Superior temporal gyrus (tissue), 1 donor: ENCODE results near the gene ARHGAP22.
A peak's percentile ranks its signal among the peaks of the same experiment; 100 is the strongest.

Experiments used
- DNase-seq: peaks from one replicate; pipeline ENCODE4 v3.0.0-alpha.2; 2016; ENCODE audit errors: extremely low spot score

The ARHGAP22 gene

DNA sequence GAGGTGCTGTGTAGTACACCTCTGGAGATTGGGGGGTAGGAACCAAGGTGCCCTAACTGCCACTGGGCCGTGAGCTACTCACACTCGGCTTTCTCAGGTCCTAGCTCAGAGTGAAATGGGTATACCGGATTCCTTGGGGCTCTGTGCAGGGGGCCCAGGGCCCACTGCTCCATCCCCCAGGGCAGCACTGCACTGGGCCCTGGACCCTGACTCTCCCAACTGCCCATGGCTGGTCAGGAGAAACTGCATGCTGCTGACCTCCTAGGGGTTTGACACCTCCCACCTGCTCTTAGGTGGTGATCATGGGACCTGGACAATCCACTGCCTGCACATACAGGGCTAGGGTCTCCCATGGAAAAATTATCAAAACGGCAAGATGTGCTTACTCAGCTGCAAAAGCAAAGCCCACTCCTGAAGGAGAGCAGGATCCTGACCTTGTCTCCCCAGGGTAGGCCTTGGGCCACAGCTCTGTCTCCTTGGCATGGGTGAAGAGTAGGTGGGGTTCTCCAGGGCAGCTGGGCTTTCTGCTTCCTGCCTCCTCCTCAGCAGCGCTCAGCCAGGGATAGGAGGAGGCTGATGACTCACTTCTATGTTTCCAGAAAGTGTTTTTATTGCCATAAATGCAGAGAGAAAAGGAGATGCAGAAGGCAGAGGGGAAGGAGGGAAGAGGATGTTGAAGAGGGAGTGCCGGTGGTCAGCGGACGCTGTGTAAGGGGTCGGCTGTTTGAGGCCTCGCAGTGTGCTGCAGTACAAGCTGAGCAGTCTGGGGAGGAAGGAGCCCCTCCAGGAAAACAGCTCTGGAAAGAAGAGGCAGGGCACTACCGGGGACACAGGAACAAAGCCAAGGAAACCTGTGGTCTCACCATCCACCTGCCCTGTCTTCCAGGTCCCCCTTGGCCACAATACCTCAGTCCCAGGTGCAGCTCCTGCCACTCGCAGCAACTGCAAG, 107.8 kb downstream of the ARHGAP22 start:
- peak; percentile 47 for DNase-seq

DNA sequence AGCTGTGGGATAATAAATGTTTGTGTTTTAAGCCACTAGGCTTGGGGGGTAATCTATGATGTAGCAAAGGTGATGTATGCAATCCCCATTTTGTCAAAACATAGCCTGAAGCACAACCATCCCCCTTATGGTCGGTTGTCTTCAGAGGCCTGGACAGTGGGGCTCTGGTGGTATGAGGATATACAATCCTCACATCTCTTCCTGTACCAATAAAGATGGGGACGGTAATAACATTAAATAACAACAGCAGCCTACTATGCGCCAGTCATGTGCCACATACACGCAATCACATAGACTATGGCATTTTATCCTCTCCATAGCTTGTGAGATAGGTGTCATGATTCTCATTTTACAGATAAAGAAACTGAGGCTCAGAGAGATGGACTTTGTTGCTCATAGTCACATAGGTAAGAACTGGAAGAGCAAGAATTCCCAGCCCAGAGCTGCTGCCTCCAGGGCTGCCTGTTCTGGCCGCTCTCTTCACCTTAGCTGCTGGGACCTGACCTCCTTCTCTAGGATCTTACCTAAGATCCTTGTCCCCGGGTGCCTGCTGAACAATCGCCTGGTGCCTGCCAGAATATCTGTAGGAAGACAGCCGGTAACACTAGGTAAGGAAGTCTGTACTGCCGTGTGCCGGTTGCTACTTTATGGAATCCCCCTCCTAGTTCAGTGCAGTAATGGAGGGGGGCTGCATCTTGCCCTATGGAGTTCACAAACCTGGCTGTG, 108.6 kb downstream of the ARHGAP22 start:
- no peak for DNase-seq

- no peak for DNase-seq
These were observed 109.4 kb downstream of the ARHGAP22 start for GRCh38 chr10:48495282-48496045.

DNA sequence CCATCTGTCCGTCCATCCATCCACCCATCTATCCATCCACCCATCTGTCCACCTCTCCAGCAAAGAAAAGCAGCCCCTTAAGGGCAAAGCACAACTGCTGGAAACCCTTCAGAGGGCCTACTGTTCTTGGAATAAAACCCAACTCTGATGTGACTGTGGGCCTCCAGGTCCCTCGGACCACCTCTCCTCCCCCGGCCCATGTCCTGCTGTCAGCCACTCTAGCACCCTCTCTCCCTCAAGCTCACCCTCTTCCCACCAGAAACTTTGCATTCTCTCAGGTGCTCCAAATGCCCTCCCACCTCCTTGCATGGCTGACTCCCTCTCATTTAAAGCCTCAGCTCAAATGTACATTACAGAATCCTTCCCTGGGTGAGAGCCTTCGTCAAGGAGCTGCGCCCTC, 110.3 kb downstream of the ARHGAP22 start:
- DNase-seq, result no peak

DNA sequence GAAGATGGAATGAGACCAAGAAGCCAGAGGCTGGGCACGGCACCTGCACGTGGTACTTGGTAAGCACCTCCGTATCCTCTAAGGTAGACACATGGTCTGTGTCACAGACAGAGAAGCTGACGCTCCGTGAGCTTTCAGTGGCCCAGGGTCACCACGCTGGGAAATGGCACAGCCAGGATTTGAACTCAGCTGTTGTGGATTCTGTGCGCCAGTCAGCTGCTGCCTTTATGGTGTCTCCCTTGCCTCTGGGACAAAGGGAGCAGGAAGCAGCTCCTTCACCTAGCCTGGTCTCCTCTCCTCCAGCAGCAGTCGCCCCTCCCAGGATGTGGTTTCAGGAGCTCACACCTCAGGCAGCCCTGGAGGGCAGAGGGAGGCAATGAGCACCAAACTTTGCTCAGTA, 110.8 kb downstream of the ARHGAP22 start:
- DNase-seq, result no peak

DNA sequence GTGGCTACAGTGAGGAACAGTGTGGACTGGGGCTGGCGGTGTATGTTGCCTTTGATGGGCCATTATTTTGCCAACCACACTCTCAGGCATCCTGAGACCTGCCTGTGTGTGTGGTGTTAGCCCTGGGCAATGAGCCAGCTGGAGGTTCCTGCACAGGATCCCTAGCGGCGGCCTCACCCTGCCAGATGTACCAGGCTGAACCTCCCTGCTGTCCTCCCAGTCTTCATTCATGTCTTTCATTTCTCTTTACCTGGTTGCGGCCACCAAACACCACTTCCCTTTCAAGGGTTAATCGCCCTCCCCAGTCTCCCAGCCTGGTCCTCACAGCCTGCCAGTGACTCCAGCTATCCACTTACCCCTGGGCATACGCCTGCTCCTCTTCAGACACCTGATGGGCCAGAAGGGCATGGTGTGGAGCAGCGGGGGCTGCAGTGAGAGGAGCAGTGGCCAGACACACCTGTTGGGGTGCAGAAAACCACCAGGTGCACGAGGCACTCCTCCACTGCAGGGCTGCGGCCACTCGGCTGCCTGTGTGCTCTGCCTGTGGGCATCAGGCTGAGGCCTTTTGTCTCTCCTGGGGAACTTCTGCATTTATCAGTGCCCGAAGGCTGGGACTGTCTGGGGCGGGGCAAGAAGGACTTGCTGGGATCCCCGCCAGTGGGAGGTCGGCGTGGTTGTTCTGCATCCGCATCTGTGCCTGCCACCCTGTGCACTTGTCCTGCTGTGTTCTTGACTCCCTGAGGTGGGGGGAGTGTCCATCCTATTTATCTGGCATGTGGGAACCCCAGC, 111.6 kb downstream of the ARHGAP22 start:
- no peak for DNase-seq

- DNase-seq, result no peak
These were observed 112.7 kb downstream of the ARHGAP22 start for GRCh38 chr10:48492201-48492600.

GRCh38 chr10:48491392-48492139, 113.3 kb downstream of the ARHGAP22 start:
- DNase-seq, result peak; percentile 63

DNA sequence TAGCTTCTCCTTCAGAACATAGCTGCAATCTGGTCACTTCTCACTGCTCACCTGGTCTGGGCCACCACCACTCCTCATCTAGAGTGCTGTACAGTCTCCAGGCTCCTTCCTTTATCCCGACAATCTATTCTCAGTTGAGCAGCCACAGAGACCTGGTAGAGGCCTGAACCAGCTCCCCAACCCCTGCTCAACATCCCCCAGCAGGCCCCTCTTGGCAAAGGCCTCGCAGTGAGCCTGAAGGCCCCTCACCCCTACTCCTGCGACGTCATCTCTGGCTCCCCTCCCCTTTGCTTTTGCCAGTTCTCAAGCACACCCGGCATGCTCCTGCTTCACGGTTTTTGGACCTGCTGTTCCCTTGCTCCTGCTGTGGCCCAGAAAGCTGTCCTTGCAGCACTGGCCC, 113.9 kb downstream of the ARHGAP22 start:
- DNase-seq, result no peak

- DNase-seq, result no peak
These were observed 114.3 kb downstream of the ARHGAP22 start for GRCh38 chr10:48490571-48490940.

GRCh38 chr10:48489099-48489498, 115.8 kb downstream of the ARHGAP22 start:
- no peak for DNase-seq

DNA sequence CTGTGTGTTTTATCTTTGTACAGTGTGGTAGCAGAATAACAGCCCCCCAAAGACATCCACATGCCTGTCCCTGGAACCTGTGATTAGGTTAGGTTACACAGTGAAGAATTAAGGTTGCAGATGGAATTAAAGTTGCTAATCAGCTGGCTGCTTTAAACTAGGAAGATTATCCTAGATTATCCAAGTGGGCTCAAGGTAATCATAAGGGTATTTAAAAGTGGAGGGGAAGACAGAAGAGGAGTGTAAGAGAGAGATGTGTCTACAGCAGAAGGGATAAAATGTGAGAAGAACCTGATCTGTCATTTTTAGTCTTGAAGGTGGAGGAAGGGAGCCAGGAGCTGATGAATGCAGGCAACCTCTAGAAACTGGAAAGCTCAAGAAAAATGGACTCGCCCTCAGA, 117.6 kb downstream of the ARHGAP22 start:
- DNase-seq, result no peak

- DNase-seq, result no peak
These were observed 119.2 kb downstream of the ARHGAP22 start for GRCh38 chr10:48485711-48486110.

GRCh38 chr10:48484911-48485310, 120.0 kb downstream of the ARHGAP22 start:
- no peak for DNase-seq

DNA sequence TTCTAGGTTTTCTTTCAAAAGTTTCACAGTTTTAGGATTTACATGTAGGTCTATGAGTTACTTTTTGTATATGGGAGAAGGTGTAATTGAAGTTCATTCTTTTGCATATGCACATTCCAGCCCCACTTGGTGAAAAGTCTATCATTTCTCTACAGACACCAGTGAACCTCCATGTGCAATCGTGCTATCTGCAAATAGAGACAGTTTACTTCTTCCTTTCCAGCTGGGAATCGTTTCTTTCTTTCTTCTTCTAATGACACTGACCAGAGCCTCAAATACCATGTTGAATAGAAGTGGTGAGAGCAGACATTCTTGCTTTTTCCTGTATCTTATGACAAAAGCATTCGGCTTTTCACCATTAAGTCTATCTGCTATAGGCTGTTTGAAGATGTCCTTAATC, 122.7 kb downstream of the ARHGAP22 start:
- no peak for DNase-seq

DNA sequence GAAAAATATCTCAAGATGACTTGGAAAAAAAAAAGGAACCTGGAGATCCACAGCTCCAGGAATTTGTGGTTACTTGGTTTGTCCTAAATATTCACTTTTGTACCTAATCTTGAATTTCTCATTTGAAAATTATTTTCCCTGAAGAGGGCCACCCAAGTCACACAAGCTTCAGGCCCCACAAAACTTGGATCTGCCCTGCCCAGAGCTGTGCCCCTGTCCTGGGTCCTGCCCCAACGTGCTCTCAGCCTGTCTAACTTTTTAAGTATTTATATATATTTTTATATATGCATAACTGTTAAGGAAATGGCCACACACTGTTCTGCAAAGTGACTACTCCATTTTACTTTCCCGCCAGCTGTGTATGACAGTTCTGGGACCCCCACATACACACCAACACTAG, 123.5 kb downstream of the ARHGAP22 start:
- no peak for DNase-seq

DNA sequence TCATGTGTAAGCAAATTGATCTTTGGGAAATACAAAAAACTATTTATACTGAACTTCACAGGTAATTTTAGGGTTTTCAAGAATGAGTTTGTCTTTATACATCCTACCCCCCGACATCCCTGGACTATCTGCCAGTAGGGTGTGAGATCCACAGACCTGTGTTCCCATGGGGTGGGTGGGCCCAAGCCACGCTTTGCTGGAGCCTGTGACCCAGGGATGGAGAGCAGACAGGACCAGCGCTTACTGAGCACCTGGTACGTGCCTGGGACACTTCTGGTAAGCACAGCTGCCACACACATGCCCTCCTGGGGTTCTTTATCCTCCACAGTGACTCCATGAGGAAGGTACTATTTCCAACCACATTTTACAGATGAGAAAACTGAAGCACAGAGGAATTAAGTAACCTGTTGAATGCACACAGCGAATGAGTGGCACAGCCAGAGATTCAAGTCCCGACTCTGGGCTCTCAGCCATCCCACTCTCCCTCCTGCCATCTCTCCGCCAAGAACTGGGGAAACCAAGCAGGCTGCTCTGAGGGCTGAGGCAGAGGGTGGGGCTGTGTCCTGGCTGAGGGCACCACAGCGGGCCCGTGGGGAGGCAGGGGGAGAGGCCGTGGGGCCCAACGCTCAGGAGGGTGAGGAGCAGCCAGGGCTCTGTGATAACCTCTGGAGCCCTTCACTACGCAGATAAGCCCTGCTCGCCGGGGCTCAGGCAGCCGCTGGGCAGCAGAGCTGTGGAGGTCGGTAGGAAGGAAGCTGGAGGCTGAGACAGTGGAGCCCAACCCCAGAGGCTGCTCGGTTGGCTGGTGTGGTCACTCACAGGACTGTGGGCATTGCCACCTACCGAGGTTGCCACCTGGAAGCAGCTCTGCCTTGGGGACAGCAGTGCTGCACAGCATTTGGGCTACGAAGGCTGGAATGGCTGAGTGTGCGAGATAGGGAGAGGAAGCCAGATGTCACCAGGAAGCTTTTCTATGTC, 124.2 kb downstream of the ARHGAP22 start:
- no peak for DNase-seq

- no peak for DNase-seq
These were observed 125.7 kb downstream of the ARHGAP22 start for GRCh38 chr10:48478980-48479811.

- DNase-seq, result no peak
These were observed 126.4 kb downstream of the ARHGAP22 start for GRCh38 chr10:48478469-48478868.
